GM18873 (cell line): ENCODE measurements around the gene GALNT17.

Experiments
- ATAC-seq: cut with Tn5 transposase; IDR thresholded peaks from one replicate; pipeline ENCODE4 v1.9.1; 2021; ENCODE audit warnings: mild to moderate bottlenecking, moderate library complexity, moderate number of reproducible peaks; ENCODE audit not compliant: unreplicated experiment, low FRiP score

GALNT17 gene

GRCh38 chr7:71649812-71650211 lies 517.9 kb downstream of the GALNT17 start:
- no peak for ATAC-seq

DNA sequence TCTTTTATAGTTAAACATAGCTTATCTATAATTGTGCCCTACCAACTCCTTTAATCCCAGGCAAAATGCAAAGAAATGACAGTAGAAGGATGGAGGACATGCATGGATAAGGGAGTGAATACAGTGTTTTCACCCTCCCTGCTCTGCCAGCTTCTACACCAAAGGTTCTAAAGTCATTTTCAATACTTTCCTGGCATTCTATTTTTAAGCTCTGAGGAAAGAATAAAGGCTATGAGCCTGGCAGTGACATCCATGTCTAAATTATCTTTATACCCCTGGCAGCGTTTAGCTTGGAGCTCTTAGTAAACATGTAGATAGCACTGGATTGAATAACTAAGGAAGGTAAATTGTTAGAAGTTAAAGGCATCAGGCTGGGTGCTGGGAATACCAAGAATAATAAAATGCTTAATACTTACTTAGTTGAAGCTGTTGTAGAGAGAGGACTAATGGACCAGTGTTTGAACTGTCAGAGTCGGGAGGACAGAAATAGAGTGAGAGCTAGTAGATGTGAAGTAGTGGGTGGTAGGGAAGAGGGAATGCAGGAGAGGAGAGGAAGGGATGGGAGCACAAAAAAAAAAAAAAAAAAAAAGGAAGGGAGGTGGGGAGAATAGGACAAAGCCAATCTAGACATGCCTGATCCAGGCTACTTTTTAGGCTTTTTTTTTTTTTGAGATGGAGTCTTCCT lies 518.9 kb downstream of the GALNT17 start:
- no peak for ATAC-seq

DNA sequence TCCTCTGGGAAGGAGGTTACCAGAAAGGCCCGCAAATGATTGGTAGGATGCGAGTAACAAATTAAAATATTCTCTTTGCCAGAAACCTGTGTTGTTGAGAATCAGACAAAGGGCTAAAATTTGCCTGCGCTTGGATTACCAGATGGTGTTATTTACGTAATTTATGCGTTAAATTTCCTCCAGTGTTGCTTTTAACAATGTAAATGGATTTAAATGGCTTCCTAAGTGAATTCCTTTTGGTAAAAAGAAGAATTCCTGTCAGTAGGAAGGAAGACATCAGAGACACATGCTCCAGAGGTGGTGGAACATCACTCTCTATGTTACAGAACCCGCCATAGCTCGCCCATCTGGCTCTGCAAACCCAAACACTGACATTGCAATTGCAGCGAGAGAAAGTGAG lies 520.6 kb downstream of the GALNT17 start:
- ATAC-seq, result no peak

DNA sequence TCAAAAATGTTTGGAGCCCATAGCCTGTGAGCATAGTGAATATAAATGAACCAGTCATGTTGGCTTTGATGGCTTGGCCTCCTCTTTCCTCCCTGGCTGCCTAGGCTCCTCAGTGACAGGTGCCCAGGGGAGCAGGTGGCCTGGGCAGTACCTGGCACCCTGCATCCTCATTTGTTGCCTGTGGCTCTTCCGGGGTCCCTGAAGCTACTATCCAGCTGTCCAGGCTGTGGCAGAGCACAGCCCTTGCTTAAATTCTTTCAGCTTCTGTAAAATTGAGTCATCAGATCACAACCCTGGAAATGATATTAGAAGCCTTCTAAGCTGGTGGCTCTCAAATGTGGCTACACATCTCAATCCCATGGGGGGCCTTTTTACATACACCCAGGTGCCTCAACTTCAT lies 525.4 kb downstream of the GALNT17 start:
- no peak for ATAC-seq

GRCh38 chr7:71659622-71660021 lies 527.7 kb downstream of the GALNT17 start:
- no peak for ATAC-seq

- ATAC-seq, result no peak
Measured at GRCh38 chr7:71661671-71662224, 529.8 kb downstream of the GALNT17 start.

DNA sequence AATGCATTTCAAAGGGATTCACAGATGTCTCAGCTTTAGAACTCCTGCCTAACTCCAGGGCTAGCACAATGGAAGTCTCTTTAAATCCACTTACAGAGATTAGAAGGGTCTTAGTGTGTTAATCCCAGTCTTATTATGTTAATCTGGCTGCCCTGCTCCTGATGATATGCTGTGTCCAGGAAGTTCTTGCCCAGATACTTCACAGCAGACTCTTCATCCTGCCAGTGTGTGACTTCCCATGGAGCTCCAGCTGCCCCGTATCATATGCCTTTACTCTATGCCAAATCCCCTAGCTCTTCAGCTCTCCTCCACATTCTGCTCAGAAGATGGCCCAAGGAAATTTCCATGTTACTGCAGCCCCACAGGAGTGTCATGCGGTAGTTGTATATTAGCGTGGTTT lies 533.8 kb downstream of the GALNT17 start:
- no peak for ATAC-seq

DNA sequence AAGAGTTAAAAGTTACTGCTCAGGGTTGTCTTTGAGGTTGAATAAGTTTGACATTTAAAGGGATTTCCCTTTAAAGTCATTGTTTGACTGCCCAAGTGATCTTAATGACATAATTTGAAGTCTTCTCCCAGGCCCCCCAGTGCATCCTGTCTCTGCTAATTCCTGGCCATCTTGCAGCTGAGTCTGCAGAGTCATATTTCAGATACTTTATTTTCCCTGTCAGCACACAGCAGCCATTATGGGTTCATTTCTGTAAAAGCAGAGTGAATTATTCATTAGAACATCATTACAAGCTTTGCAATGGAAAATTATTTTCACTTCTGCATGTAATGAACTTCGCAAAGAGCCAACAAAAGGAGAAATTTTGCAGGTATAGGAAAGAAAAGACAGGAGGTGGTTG lies 536.6 kb downstream of the GALNT17 start:
- no peak for ATAC-seq

DNA sequence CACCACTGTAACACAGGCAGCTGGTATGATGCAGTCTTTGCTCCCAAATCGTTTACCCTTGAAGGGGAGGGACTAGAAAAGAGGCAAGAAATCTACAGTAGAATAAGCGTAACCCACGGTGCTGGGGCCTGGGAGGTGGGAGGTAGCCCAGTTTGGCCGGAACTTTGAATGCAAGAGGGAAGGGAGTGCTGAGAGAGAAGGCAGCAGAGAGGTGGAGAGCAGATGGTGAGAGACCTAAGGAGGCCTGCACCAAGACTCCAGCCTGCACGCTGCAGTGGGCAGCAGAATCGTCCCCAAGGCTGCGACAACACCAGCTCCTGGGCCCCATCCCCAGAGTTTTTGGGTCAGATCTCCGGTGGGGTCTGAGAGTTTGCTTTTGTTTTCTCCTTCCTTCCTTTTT lies 547.5 kb downstream of the GALNT17 start:
- no peak for ATAC-seq

- no peak for ATAC-seq
Measured at GRCh38 chr7:71682181-71682580, 550.2 kb downstream of the GALNT17 start.

- no peak for ATAC-seq
Measured at GRCh38 chr7:71682841-71683781, 551.2 kb downstream of the GALNT17 start.

DNA sequence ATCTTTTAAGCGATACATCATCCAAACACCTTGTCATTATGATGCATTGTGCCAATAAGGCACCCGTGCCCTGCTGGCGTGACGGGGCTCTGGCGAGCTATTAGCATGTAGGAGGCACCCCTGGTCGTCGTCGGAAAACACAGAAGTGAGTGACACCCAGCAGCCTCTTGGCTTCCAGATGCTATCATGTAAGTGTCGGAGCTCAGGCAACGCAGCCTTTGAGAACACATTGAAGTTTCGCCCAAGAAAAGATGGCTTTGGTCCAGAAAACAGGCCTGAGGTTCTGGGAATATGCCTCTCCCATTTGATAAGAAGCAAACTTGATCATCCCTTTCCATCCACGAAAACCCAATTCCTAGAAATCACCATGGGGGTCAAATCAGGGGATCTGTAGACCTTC lies 555.3 kb downstream of the GALNT17 start:
- ATAC-seq, result no peak

- ATAC-seq, result no peak
Measured at GRCh38 chr7:71687831-71688599, 556.1 kb downstream of the GALNT17 start.

DNA sequence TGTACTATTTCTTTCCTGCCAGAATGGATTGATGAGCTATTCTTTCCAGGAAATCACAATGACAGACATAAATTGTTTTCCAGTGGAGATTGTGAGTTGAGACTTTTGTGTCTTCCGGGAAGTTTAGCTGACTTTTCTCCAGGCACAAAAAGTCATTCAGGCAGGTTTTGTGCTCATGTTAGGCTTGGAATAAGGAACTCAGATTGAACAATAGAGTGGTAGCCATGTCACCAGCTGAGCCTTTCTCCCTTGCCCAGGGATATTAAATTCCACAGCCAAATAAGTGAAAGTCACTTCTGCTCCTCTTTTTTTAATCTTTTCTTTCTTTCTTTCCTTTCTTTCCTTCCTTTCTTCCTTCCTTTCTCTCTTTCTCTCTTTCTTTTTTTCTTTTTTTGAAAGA lies 559.6 kb downstream of the GALNT17 start:
- no peak for ATAC-seq

GRCh38 chr7:71694665-71695064 lies 562.7 kb downstream of the GALNT17 start:
- ATAC-seq, result no peak

GRCh38 chr7:71695186-71695585 lies 563.2 kb downstream of the GALNT17 start:
- ATAC-seq, result no peak

- no peak for ATAC-seq
Measured at GRCh38 chr7:71696511-71696910, 564.6 kb downstream of the GALNT17 start.

DNA sequence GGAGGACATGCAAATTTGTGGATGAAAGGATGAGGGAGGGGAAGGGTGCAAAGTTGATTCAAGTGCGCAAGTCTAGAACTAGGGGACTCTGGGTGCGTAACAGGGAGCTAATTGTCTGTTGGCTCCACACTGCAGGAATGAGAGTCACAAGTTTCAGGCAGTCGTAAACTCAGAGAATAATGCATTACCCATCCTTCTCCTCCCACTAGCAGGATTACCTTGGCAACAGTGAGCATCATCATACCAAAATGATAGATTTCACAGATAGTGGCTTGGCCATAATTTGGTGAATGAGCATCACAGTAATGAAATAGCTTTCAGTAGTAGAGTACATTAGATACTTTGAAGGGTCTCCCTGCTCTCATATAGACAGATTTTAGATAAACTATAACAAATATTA lies 565.5 kb downstream of the GALNT17 start:
- no peak for ATAC-seq

DNA sequence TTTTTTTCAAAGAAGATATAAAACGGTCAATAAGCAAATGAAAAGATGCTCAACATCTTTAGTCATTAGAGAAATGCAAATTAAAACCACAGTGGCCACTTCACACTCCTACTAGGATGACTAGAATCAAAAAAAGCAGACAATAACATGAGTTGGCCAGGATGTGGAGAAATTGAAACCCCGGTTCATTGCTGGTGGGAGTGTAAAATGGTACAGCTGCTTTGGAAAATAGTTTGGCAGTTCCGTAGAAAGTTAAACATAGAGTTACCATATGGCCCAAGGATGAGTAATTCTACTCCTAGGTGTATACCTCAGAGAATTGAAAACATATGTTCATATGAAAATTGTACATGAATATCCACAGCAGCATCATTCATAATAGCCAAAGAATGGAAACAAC lies 573.3 kb downstream of the GALNT17 start:
- ATAC-seq, result no peak

DNA sequence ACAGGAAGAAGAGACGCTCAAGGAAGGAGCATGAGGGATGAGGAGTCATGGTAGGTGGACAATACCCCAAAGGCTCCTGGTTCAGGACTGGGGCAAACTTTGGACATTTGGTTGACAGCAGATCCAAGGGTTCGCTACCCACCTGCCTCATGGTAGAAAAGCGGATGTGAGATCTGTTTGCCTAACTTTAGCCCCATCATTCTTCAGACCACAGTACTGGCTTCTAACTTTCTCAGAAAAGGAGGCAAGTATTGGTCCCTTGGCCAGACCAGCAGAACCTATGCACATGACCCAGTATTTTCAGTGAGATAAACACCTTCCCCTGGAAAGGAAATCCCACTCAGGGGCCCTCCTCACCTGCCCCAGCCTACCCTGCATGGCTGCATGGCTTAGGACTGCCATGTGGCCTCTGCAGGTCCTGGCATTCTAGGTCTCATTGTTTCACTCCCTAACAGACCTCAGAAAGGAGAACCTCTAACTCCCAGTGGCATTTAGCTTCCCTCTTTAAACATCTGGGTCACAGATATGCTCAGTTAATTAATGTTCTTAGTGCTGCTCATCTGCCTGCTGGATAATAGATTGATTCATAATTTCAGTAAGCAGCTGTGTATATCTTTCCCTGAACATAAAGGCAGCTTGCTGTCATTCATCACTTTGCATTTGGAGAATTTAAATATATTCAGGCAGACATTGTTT lies 574.1 kb downstream of the GALNT17 start:
- ATAC-seq, result no peak
